K562 treated with DMSO at 1 percent for 24 hours (cell line): ENCODE measurements around the gene ANKRD53. TPM values are rescaled to one million over a fixed set of nuclear protein-coding genes. Genes with fewer than 3 reads are reported as not detected.

Experiments
- total RNA-seq: library from RNA; unstranded; fragments of 300-600 nt; gene quantifications from 2 replicates; pipeline ENCODE4 v1.2.3, GENCODE V29; 2022; ENCODE audit warnings: low read depth; ENCODE audit not compliant: insufficient read depth

ANKRD53 gene, protein sequence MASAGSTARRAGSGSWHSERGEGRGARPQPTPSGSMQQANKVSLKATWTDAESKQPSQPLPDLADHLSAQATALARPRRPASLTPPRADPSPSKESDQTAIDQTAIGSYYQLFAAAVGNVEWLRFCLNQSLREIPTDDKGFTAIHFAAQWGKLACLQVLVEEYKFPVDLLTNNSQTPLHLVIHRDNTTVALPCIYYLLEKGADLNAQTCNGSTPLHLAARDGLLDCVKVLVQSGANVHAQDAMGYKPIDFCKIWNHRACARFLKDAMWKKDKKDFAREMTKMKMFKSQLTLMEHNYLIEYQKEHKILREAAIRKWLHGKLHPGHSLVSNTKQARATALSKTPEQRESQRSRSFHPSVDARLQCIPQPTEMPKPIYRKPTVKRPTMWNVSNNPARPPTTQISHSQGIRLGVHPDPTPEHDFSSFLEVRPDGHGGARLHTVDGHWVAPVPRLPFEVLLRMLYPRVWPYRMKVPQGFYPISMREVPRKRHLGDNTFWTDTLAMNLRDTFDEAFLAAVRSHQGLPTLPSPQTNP
- not detected in 2 replicates for total RNA-seq

GRCh38 chr2:70978341-70979179 is at the start of gene ANKRD53:
ANKRD53 (plus strand) TSS chr2:70978630; CDS start chr2:70978646, 16 bp downstream.

DNA sequence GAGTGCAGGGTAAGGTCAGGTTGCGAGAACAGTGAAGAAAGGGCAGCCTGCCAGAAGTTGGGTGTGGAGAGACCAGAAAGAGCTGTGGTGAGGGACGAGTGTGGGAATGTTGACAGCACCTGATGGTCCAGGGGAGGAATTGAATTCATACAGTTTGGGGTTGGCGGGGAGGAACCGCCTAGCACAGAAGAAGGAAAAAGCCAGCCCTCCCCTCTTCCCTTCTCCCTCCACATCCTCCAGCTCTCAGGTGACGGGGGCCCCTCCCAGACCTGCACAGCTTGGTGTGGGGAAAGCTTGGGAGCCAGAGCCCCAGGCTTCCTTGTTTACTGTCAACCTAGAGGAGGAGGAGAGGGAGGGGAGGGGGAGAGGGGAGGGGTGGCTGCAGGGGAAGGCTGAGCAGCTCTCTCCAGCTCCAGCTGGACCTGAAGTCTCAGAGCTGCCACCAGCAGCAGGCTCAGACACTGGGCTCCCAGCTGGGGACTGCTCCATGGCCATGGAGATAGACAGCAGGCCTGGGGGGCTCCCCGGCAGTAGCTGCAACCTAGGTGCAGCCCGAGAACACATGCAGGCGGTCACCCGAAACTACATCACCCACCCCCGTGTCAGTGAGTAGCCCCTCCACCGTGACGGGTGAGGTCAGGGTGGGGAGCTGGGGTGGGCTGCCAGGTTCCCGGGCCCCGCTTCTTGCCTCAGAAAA is 42.8 kb upstream of the ANKRD53 start, which contains the start of gene ATP6V1B1:
Gene ATP6V1B1 (plus strand): TSS at position 433 of the 697 bp plus-strand sequence. CDS start 55 bp downstream, at position 488.

DNA sequence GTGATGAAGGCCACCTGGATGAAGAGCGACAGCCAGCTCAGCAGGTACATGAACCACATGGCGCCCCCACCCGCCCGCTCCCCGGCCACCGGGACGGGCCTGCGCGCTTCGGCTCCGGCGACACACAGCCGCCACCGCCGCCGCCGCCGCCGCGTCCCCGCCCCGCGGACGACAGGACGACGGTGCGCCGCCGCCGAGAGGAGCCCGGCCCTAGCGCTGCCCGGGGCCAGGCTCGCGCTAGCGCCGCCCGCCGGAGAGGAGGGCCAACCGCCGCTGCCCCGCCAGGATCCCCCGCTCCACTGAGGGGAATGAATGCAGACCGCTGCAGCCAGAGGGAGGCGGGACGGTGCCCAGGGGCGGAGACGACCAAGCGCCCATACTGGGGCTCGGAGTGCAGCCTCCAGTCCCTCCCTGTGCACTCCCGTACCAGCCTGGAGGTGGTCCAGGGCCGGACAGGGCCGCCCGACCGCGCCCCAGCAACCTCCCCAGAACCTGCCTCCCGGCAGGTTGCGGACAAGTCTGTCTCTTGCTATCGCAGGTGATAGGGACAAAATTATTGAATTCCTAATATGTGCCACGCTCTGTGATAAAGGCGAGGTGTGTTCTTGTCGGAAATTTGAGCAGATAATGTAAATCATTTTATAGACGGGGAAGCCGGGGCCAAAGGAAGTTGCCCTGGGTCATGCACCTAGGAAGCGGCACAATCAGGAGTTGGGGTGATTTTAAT is 16.4 kb downstream of the ANKRD53 start, which contains the start of gene TEX261:
Gene TEX261 (minus strand): TSS at position 175 of the 727 bp plus-strand sequence. CDS start 116 bp downstream, at position 59.

Other genes starting within 250 kb of the ANKRD53 start
- 16.3 and 16.7 TPM in 2 replicates for gene ADD2, start 210.4 kb upstream of the ANKRD53 start, total RNA-seq
- gene FIGLA, start 188.0 kb upstream of the ANKRD53 start, total RNA-seq = not detected in 2 replicates
- not detected in 2 replicates for gene CLEC4F, start 158.0 kb upstream of the ANKRD53 start, total RNA-seq
- not detected in 2 replicates for gene CD207, start 142.8 kb upstream of the ANKRD53 start, total RNA-seq
- gene VAX2, start 78.1 kb upstream of the ANKRD53 start, total RNA-seq = not detected in 2 replicates
- not detected in 2 replicates for gene ATP6V1B1, start 42.7 kb upstream of the ANKRD53 start, total RNA-seq
- 60.0 and 62.0 TPM in 2 replicates for gene TEX261, start 16.2 kb downstream of the ANKRD53 start, total RNA-seq
- gene NAGK, start 90.0 kb downstream of the ANKRD53 start, total RNA-seq = 71.7 and 75.1 TPM in 2 replicates
- gene MCEE, start 151.6 kb downstream of the ANKRD53 start, total RNA-seq = 12.5 and 14.4 TPM in 2 replicates
- 15.1 and 16.4 TPM in 2 replicates for gene MPHOSPH10, start 152.0 kb downstream of the ANKRD53 start, total RNA-seq
- 0.72 and 1.00 TPM in 2 replicates for gene PAIP2B, start 248.5 kb downstream of the ANKRD53 start, total RNA-seq